HFFc6 (cell line): ENCODE results near the gene PNPLA2. TPM values are rescaled to one million over a fixed set of nuclear protein-coding genes. Genes with fewer than 3 reads are reported as not detected.
A peak's percentile ranks its signal among the peaks of the same experiment; 100 is the strongest.

Experiments used
- DNase-seq: peaks from one replicate; pipeline ENCODE4 v3.0.0-alpha.2; 2018
- H3K27ac Mint-ChIP-seq: 2 replicates; pipeline ENCODE4 v1.8.0; 2020; ENCODE audit warnings: mild to moderate bottlenecking, mixed read lengths
- H3K27me3 Mint-ChIP-seq: 2 replicates; pipeline ENCODE4 v1.8.0; 2021; ENCODE audit warnings: mild to moderate bottlenecking, moderate library complexity, mixed read lengths; ENCODE audit not compliant: insufficient read depth
- H3K36me3 Mint-ChIP-seq: 2 replicates; pipeline ENCODE4 v1.8.0; 2021; ENCODE audit warnings: low read depth, mixed read lengths
- H3K4me1 Mint-ChIP-seq: 2 replicates; pipeline ENCODE4 v1.8.0; 2020; ENCODE audit warnings: low read depth, mixed read lengths
- H3K4me3 Mint-ChIP-seq: 2 replicates; pipeline ENCODE4 v1.8.0; 2020; ENCODE audit warnings: mild to moderate bottlenecking, moderate library complexity, mixed read lengths
- H3K9me3 Mint-ChIP-seq: 2 replicates; pipeline ENCODE4 v1.8.0; 2020; ENCODE audit warnings: mild to moderate bottlenecking, mixed read lengths
- total RNA-seq, 6 experiments: library from RNA; stranded (reverse); fragmentation: NEBNext Ultra II Directional; extraction: Animal tissue kit (Norgen Biotek cat#: 25700); gene quantifications; 2 replicates in 1 of 6; 3 replicates in 5 of 6; pipeline ENCODE4 v1.2.3, GENCODE V29; 2021
- TF ChIP-seq, protein P1 (sequence below): fragments of 200-600 bp; sonication (generic); IDR thresholded peaks from 2 replicates; pipeline ENCODE4 v1.5.0; 2021; ENCODE audit warnings: antibody characterized with exemption, mild to moderate bottlenecking

The PNPLA2 gene
- total RNA-seq, 6 experiments from 2014 or later = 103 to 148 (median 130) TPM

DNA sequence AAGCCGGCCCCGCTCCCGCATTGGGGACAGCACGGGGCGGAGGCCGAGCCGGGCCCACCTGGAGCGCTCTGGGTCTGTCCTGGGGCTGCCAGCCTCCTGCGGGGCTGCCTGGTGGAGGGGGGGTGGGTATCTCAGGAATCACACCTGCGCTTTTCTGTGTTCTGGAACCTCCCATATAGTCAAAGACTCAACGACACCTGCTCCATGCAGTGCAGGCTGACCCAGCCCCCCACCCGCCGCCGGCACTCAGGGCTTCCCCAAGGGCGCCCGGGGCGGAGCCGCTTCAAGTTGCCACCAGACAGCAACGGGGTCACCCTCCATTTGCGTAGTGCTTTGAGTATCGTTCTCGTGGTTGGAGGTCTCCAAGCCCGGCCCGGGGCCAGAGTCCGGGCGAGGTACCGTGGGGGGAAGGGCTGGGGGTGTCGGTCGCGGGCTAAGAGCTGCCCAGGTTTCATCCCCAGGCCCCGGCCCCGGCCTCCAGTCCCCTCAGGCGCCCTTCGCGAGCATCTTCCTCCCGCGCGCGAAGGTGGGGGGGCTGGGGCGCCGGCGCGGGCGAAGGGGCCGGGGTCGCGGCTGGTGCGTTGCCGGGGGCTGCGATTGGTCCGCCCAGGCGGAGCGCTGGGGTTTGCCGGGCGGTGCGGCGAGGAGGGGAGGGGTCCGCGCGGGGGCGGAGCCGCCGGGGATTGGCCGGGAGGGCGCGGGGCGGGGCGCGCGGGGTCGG, 30.6 kb downstream of the PNPLA2 start:
- peaks cover 25% of the 10 kb centered on the region for H3K4me1 Mint-ChIP-seq
- H3K4me3 Mint-ChIP-seq = no peak overlapping the region
- DNase-seq = no peak
- H3K9me3 Mint-ChIP-seq = no peaks in the 10 kb centered on the region
- H3K36me3 Mint-ChIP-seq = no peaks in the 10 kb centered on the region
- no peak overlapping the region for H3K27ac Mint-ChIP-seq
- TF ChIP-seq, protein P1, sequence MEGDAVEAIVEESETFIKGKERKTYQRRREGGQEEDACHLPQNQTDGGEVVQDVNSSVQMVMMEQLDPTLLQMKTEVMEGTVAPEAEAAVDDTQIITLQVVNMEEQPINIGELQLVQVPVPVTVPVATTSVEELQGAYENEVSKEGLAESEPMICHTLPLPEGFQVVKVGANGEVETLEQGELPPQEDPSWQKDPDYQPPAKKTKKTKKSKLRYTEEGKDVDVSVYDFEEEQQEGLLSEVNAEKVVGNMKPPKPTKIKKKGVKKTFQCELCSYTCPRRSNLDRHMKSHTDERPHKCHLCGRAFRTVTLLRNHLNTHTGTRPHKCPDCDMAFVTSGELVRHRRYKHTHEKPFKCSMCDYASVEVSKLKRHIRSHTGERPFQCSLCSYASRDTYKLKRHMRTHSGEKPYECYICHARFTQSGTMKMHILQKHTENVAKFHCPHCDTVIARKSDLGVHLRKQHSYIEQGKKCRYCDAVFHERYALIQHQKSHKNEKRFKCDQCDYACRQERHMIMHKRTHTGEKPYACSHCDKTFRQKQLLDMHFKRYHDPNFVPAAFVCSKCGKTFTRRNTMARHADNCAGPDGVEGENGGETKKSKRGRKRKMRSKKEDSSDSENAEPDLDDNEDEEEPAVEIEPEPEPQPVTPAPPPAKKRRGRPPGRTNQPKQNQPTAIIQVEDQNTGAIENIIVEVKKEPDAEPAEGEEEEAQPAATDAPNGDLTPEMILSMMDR = no peak
- peaks cover 2% of the 10 kb centered on the region for H3K27me3 Mint-ChIP-seq

DNA sequence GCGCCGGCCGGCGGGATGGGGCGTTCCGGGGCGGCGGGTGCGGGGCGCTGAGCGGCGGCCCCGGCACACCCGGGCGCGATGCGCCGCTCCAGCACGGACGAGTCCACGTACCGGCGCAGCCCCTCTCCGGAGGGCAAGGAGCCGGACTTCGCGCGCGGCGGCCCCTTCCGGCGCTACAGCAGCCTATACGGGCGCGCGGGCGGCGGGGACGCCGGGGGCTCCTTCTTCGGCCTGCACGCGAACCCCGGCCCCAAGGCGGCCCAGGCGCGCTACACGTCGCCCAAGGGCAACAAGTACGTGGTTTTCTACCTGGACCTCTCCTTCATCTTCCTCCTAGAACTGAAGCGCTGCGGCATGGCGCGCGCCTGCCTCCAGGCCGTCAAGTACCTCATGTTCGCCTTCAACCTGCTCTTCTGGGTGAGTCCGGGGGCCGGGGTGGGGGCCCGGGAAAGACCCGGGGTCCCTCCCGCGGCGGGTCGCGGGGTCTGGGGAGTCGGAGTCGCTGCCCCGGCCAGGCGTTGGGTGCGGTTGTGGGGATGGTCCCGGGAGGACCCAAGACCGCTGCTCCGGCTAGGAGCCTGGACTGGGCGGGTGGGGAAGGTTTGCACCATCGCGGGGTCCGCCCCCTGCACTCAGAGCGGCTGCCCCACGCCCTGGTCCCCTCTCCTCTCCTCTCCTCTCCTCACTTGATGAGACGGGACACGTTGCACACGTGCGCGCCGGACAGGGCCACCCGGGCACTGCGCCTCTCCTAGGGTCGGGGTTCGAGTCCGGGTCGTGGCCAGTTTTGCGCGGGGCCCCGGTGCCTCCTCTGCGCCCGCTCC, 31.4 kb downstream of the PNPLA2 start:
- peaks cover 2% of the 10 kb centered on the region for H3K27me3 Mint-ChIP-seq
- no peak overlapping the region for H3K27ac Mint-ChIP-seq
- peaks cover 19% of the 10 kb centered on the region for H3K4me1 Mint-ChIP-seq
- no peak for DNase-seq
- no peak overlapping the region for H3K4me3 Mint-ChIP-seq
- H3K36me3 Mint-ChIP-seq = no peaks in the 10 kb centered on the region
- TF ChIP-seq, protein P1 = no peak
- H3K9me3 Mint-ChIP-seq = no peaks in the 10 kb centered on the region

DNA sequence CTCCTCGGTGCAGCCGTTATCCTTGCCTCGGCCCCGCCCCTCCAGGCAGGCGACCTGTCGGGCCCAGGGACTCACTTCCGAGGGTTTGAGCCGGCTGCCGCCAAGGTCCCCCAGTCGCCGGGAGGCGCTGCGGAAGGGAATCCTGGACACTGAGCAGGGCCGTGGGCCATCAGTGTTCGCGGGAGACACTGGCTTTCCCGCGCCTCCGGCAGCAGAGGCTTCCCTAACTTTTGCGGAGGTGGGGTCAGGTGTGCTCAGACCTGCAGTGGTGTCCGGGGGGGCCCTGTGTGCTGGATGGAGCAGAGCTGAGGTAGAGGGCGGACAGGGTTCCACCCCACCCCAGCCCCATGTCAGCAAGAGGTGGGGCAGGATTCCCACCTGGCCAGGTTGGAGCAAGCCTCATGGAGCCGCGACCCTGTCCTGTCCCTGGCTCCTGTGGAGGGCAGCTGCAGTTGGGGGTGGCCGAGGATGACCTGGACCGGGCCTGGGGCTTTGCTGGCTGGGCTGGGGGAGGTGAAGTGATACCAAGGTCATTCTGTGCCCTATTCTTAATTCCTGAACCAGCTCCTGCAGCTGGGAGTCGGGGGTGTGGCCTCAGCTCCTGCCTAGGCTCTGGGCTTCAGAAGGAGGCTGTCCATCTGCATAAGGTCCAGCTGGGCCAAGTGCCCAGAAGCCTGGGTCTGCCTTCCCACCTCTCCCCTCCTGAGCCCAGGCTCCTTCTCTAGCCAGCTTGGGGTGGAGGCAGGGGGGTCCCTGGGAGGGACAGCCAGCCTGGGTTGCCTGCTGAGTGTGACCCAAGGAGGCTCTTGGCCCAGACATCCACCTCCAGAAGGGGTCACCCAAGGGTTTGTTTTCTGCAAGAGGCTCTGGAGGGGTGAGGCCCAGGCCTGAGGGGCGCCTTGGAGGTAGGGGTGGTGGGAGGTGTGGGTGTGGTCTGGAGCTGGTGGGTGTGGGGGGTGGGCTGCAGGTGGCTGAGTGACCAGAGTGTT, 32.4 kb downstream of the PNPLA2 start:
- no peak overlapping the region for H3K4me3 Mint-ChIP-seq
- TF ChIP-seq, protein P1 = peak; percentile 15; the same call in 1 of the 2 replicates
- no peak for DNase-seq

DNA sequence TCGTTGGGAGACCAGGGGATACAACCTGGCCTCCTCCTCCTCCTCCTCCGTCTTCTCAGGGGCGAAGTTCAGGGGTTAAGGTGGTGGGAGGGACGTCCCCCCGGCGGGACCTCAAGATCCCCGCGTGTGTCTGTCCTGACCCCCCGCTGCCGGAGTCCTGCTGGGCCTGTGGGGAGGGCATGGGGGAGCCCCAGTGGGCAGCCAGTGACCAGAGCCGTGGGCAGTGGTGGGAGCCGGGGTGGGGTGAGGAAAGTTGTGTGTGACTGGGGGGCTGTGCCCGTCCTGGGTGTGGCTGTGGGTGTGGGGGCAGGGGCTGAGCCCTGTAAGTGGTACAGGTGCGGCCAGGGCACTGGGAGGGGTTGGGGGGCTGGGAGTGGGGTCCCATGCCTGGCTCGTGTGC, 34.0 kb downstream of the PNPLA2 start:
- Mint-ChIP-seq H3K4me3 (no peak overlapping the region), H3K9me3 (no peaks in the 10 kb centered on the region), H3K36me3 (no peaks in the 10 kb centered on the region), H3K27me3 (peaks cover 2% of the 10 kb centered on the region; the same call in 1 of the 2 replicates), H3K4me1 (no peaks in the 10 kb centered on the region), H3K27ac (no peak overlapping the region)
- DNase-seq = no peak
- TF ChIP-seq, protein P1 = no peak

More for the DNA sequence above, 32.4 kb downstream of the PNPLA2 start:
- peaks cover 12% of the 10 kb centered on the region for H3K4me1 Mint-ChIP-seq
- no peaks in the 10 kb centered on the region for H3K36me3 Mint-ChIP-seq
- peaks cover 4% of the 10 kb centered on the region for H3K27me3 Mint-ChIP-seq
- no peak overlapping the region; the same call in 1 of the 2 replicates for H3K27ac Mint-ChIP-seq
- no peaks in the 10 kb centered on the region for H3K9me3 Mint-ChIP-seq
